ENCODE data around the gene FARS2.
A peak's percentile ranks its signal among the peaks of the same experiment; 100 is the strongest.

The FARS2 gene

GRCh38 chr6:5249451-5250122, 11.7 kb upstream of the FARS2 start:
- no peak for DNase-seq

- no peak for DNase-seq
These were observed 10.9 kb upstream of the FARS2 start for GRCh38 chr6:5250451-5250850.

- DNase-seq, result no peak
These were observed 10.4 kb upstream of the FARS2 start for GRCh38 chr6:5250911-5251310.

- DNase-seq, result no peak
These were observed 4.4 kb upstream of the FARS2 start for GRCh38 chr6:5256952-5257351.

- DNase-seq, result no peak
These were observed 3.9 kb upstream of the FARS2 start for GRCh38 chr6:5257400-5257799.

- no peak for DNase-seq
These were observed 1.9 kb upstream of the FARS2 start for GRCh38 chr6:5259428-5259827.

GRCh38 chr6:5260111-5260620, 1.1 kb upstream of the FARS2 start:
- peak; percentile 84 for DNase-seq

GRCh38 chr6:5261545-5262109, 314 bp downstream of the FARS2 start:
- DNase-seq, result no peak

- DNase-seq, result no peak
These were observed 5.1 kb downstream of the FARS2 start for GRCh38 chr6:5266423-5266822.

GRCh38 chr6:5270093-5270680, 8.9 kb downstream of the FARS2 start:
- no peak for DNase-seq

- DNase-seq, result no peak
These were observed 10.6 kb downstream of the FARS2 start for GRCh38 chr6:5271926-5272325.

GRCh38 chr6:5274231-5274630, 12.9 kb downstream of the FARS2 start:
- DNase-seq, result no peak

GRCh38 chr6:5275497-5275896, 14.2 kb downstream of the FARS2 start:
- no peak for DNase-seq

- DNase-seq, result no peak
These were observed 15.3 kb downstream of the FARS2 start for GRCh38 chr6:5276581-5276980.

GRCh38 chr6:5277589-5277988, 16.3 kb downstream of the FARS2 start:
- DNase-seq, result no peak

- no peak for DNase-seq
These were observed 16.7 kb downstream of the FARS2 start for GRCh38 chr6:5278047-5278446.

GRCh38 chr6:5278565-5279120, 17.3 kb downstream of the FARS2 start:
- DNase-seq, result no peak

- no peak for DNase-seq
These were observed 18.6 kb downstream of the FARS2 start for GRCh38 chr6:5279891-5280338.

- DNase-seq, result no peak
These were observed 19.6 kb downstream of the FARS2 start for GRCh38 chr6:5280920-5281319.

GRCh38 chr6:5282191-5282623, 20.9 kb downstream of the FARS2 start:
- DNase-seq, result no peak

GRCh38 chr6:5285081-5285480, 23.8 kb downstream of the FARS2 start:
- no peak for DNase-seq

- DNase-seq, result no peak
These were observed 24.2 kb downstream of the FARS2 start for GRCh38 chr6:5285526-5285925.

- no peak for DNase-seq
These were observed 25.5 kb downstream of the FARS2 start for GRCh38 chr6:5286780-5287179.
